NT2/D1 (cell line): Measurements from ENCODE around the gene PSMA7.

ENCODE experiments used
- SUZ12 ChIP-seq: IDR thresholded peaks from 2 replicates; pipeline ENCODE4 v1.6.1; 2011; ENCODE audit not compliant: insufficient read length, insufficient read depth; ENCODE audit errors: extremely low read depth
- YY1 ChIP-seq: IDR thresholded peaks from 2 replicates; pipeline ENCODE4 v1.6.1; 2011; ENCODE audit not compliant: insufficient read length, insufficient read depth
- ZNF274 ChIP-seq: IDR thresholded peaks from 2 replicates; pipeline ENCODE4 v1.6.1; 2011; ENCODE audit warnings: mild to moderate bottlenecking, low read depth, low read length

GRCh38 chr20:62178316-62179161, 35.3 kb upstream of the PSMA7 start:
- TF ChIP-seq YY1 (no peak), SUZ12 (no peak), ZNF274 (no peak)
